Measurements from ENCODE around the gene ZNF132. TPM values are rescaled to one million over a fixed set of nuclear protein-coding genes. Genes with fewer than 3 reads are reported as not detected.

The ZNF132 gene
- total RNA-seq, 1 donor from 2014 or later: 0.28 TPM

DNA sequence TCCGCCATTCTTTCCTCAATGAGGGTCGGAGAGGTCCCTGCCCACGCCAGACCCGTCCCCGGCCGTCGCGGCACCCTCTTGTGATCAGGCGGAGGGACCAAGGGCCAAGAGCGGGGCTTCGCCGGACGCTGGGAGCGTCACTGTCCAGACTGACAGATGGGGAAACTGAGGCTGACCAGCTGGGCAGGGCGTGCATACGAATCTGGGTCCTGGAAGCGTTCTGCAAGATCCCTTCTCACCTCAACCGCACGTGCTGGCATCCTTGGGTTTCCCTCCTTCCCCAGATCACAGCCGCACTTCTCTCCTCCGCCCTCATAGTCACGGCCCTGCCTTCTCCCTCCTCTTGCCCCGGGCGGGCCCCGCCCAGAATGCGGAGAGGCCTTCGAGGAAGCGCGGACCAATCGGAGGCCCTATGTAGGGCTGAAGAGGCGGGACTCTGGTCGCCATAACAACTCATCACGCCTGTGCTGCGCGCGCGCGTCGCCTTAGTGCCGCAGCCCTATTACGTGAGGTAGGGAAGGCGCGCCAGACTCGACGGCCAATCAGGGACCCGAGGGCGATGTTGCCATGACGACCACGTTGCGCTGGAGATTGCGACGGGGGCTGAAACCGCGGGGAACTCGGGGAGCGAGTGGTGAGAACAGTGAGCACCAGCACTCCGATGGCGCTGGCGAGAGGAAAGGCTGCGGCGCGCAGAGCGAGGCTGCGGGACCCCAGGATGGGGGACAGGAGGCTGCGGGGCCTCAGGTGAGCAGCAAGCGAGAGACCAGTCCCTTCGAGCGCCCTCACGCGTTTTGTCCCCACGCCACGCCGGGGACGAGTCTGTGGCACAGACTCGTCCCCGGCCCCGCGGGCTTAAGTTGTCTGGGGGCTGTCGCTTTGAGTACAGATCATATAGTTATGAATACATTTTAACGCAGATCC, 38.8 kb downstream of the ZNF132 start:
- Mint-ChIP-seq H3K27me3 (ENCODE audit: low read depth) (peaks cover 14% of the 10 kb centered on the region), H3K4me1 (peaks cover 35% of the 10 kb centered on the region), H3K27ac (ENCODE audit: unreplicated experiment) (peak overlapping the region; percentile 90), H3K4me3 (peak overlapping the region; percentile 94), H3K9me3 (no peaks in the 10 kb centered on the region), H3K36me3 (ENCODE audit: low read depth) (peaks cover 10% of the 10 kb centered on the region)
- TF ChIP-seq, protein P1, sequence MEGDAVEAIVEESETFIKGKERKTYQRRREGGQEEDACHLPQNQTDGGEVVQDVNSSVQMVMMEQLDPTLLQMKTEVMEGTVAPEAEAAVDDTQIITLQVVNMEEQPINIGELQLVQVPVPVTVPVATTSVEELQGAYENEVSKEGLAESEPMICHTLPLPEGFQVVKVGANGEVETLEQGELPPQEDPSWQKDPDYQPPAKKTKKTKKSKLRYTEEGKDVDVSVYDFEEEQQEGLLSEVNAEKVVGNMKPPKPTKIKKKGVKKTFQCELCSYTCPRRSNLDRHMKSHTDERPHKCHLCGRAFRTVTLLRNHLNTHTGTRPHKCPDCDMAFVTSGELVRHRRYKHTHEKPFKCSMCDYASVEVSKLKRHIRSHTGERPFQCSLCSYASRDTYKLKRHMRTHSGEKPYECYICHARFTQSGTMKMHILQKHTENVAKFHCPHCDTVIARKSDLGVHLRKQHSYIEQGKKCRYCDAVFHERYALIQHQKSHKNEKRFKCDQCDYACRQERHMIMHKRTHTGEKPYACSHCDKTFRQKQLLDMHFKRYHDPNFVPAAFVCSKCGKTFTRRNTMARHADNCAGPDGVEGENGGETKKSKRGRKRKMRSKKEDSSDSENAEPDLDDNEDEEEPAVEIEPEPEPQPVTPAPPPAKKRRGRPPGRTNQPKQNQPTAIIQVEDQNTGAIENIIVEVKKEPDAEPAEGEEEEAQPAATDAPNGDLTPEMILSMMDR (conservative IDR thresholded peaks at IDR 0.05): no peak
- peak; percentile 99 for DNase-seq (ENCODE audit: low read depth, low spot score)

DNA sequence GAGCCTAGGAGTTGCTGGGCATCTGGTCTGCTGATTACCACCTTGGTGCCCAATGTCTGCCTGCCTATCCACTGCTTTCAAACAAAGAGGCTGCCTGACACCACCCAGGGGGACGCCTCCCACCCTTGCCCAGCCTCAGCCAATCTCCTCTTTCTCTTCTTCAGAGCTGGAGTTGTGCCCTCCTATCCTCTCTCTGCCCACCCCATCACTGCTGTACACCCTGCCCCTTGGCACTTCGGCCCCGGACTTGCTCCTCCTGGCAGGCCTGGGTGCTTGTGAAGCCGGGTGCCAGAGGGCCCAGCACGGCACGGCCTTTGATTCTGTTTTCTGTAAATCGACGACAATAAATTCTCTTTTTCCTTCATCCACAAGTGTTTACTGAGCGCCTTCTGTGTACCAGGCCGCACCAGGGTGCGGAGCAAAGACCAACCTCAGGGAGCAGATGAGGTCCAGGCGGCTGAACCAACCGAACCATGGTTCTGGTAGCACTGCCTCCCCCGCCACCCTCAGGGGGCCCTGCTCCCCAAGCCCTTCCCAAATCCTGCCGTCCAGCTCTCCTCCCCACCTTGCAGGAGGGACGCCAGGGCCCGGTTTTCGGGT, 39.5 kb downstream of the ZNF132 start:
- H3K27me3 Mint-ChIP-seq (ENCODE audit: low read depth): peaks cover 20% of the 10 kb centered on the region
- no peaks in the 10 kb centered on the region for H3K9me3 Mint-ChIP-seq
- TF ChIP-seq, protein P1 (conservative IDR thresholded peaks at IDR 0.05): no peak

DNA sequence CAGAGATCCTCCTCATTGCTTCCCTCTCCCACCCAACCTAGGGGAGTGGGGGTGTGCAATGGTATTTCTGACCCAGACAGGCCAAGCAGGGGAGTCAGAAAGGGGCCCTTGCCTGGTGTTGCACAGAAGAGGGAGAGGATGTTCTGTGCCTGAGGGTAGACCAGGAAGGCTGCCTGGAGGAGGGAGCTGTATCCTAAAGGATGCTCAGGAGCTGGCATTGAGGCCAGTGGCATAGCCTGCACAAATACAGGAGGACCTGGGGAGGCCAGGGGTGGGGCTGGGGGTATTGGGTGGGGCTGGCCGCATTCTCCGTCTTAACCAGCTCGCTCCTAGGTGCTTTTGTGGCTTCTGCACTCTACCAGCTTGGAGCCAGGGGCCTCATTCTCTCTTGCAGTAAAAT, 40.0 kb downstream of the ZNF132 start:
- H3K27me3 Mint-ChIP-seq (ENCODE audit: low read depth): peaks cover 21% of the 10 kb centered on the region
- DNase-seq (ENCODE audit: low read depth, low spot score): no peak

More for the DNA sequence above, 39.5 kb downstream of the ZNF132 start:
- Mint-ChIP-seq H3K36me3 (ENCODE audit: low read depth) (peaks cover 10% of the 10 kb centered on the region), H3K4me3 (peak overlapping the region; percentile 94), H3K4me1 (peaks cover 35% of the 10 kb centered on the region), H3K27ac (ENCODE audit: unreplicated experiment) (peak overlapping the region; percentile 90)
- DNase-seq (ENCODE audit: low read depth, low spot score): no peak

DNA sequence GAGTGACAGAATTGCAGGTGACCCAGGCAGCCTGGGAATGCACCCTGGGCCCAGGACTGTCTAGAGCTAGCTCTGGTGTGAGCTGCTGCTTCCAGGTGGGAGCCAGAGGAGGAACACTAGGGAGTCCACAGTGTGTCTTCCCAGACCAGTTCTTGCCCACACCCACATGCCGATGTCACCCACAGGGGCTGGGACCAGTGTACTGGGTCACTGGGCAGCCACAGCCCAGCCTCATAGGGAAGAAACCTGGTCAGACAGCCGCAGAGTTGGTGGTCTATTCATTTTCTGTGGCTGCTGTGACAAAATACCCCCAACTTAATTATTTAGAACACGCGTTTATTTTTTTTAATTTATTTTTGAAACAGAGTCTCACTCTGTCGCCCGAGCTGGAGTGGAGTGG, 41.4 kb downstream of the ZNF132 start:
- H3K36me3 Mint-ChIP-seq (ENCODE audit: low read depth): peaks cover 16% of the 10 kb centered on the region
- TF ChIP-seq, protein P1 (conservative IDR thresholded peaks at IDR 0.05): no peak
- peaks cover 31% of the 10 kb centered on the region for H3K4me1 Mint-ChIP-seq
- H3K27me3 Mint-ChIP-seq (ENCODE audit: low read depth): peaks cover 27% of the 10 kb centered on the region
- no peak for DNase-seq (ENCODE audit: low read depth, low spot score)
- H3K9me3 Mint-ChIP-seq: no peaks in the 10 kb centered on the region
- H3K27ac Mint-ChIP-seq (ENCODE audit: unreplicated experiment): no peak overlapping the region
- peak overlapping the region; percentile 81 for H3K4me3 Mint-ChIP-seq

More for the DNA sequence above, 40.0 kb downstream of the ZNF132 start:
- Mint-ChIP-seq H3K36me3 (ENCODE audit: low read depth) (peaks cover 12% of the 10 kb centered on the region), H3K27ac (ENCODE audit: unreplicated experiment) (no peak overlapping the region), H3K9me3 (no peaks in the 10 kb centered on the region), H3K4me1 (peaks cover 35% of the 10 kb centered on the region), H3K4me3 (peak overlapping the region; percentile 94)
- TF ChIP-seq, protein P1 (conservative IDR thresholded peaks at IDR 0.05): no peak

DNA sequence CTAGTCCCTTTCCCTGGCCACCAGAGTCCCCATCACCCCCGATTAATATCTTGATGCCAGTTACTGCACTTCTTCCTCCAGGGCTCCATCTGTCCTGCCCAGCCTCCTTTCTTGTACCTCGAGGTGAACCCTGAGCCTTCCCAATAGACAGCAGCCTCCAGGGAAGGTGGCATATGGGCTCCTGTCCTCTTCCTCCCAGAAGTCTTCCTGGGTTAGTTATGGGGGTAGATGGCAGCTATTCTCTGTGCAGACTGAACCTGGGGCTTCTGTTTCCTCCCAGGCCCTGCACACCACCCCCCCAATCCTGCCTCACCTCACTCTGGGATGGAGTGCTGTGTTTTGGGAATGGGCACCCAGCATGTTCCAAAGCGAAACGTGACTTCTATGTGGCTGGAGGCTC, 41.9 kb downstream of the ZNF132 start:
- H3K36me3 Mint-ChIP-seq (ENCODE audit: low read depth): peaks cover 16% of the 10 kb centered on the region
- peak overlapping the region; percentile 81 for H3K4me3 Mint-ChIP-seq
- H3K9me3 Mint-ChIP-seq: no peaks in the 10 kb centered on the region
- TF ChIP-seq, protein P1 (conservative IDR thresholded peaks at IDR 0.05): no peak
- H3K4me1 Mint-ChIP-seq: peaks cover 29% of the 10 kb centered on the region
- H3K27ac Mint-ChIP-seq (ENCODE audit: unreplicated experiment): no peak overlapping the region
- peaks cover 27% of the 10 kb centered on the region for H3K27me3 Mint-ChIP-seq (ENCODE audit: low read depth)
- DNase-seq (ENCODE audit: low read depth, low spot score): no peak
